AG04450 (cell line): Measurements from ENCODE around the gene CD55. TPM values are rescaled to one million over a fixed set of nuclear protein-coding genes. Genes with fewer than 3 reads are reported as not detected.
A peak's percentile ranks its signal among the peaks of the same experiment; 100 is the strongest.
"Not testable (repeated sequence)": the region's sequence is repeated elsewhere in the genome, so short reads cannot be mapped to it uniquely, and the experiment has no call there.

Experiments used
- CTCF ChIA-PET: fragments of 300-600, 350-600 bp; formaldehyde crosslinking; extraction: SDS; loops from one replicate; lab custom pipeline; 2022; ENCODE audit warnings: antibody characterized with exemption, inconsistent platforms; lab: Charles Lee
- POLR2A ChIA-PET: fragments of 350-600 bp; formaldehyde crosslinking; extraction: SDS; loops from one replicate; lab custom pipeline; 2021; ENCODE audit warnings: antibody characterized with exemption, inconsistent platforms; lab: Yijun Ruan, JAX
- DNase-seq: peaks from one replicate; pipeline ENCODE4 v3.0.0-alpha.2; 2011; ENCODE audit warnings: low read depth, low spot score
- H3K27ac ChIP-seq: one replicate; pipeline ENCODE4 v1.5.1; 2012; ENCODE audit warnings: low read depth, low read length, control low read depth
- H3K27me3 ChIP-seq: one replicate; pipeline ENCODE4 v1.6.0; 2012; ENCODE audit warnings: low read length; ENCODE audit not compliant: control insufficient read depth, insufficient read depth
- H3K4me3 ChIP-seq: 2 replicates; pipeline ENCODE4 v1.5.1; 2011; ENCODE audit warnings: mild to moderate bottlenecking, low read depth, low read length, control low read depth
- H3K9me3 ChIP-seq: 2 replicates; pipeline ENCODE4 v1.5.1; 2012; ENCODE audit warnings: low read length; ENCODE audit not compliant: control insufficient read depth, insufficient read depth
- CTCF ChIP-seq: IDR thresholded peaks from 2 replicates; pipeline ENCODE4 v1.5.1; 2011; ENCODE audit warnings: low read depth, low read length, control low read depth, inconsistent platforms
- polyA plus RNA-seq: library from polyadenylated mRNA; depleted of rRNA; stranded (reverse); fragments of >200 nt; gene quantifications from 2 replicates; pipeline ENCODE4 v1.2.3, GENCODE V29; 2011

CD55 gene
- polyA plus RNA-seq, 1 experiment, result 88.3 TPM

DNA sequence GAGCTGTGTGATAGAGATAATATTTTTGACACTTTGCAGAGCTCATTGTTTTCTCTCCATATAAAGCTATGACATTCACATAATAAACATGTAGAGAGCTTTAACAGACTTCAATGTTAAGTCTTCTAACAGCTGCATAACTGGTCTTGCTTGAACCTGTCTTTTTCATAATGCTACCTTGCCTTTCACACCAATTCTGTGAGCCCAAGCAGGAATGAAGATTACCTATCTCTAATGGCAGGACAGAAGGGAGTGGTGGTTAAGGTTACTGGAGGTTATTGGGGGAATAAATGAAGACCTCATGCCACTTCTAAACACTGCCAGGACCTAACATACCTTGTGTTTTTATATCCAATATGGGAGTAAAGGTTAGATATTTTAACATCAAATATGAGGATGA, 2.3 kb upstream of the CD55 start:
- no peak overlapping the region for H3K27ac ChIP-seq
- CTCF ChIA-PET, result interaction anchor here (0.5 to 1.2 kb wide), 3 partner anchors 84 to 555 kb away, joined by 3 read pairs; no protein-coding TSS in a partner anchor
- TF ChIP-seq CTCF, result no peak
- no peak overlapping the region for H3K4me3 ChIP-seq
- POLR2A ChIA-PET, result no interaction called here
- DNase-seq, result no peak
- H3K9me3 ChIP-seq, result no peaks in the 10 kb centered on the region; the same call in 1 of the 2 replicates
- H3K27me3 ChIP-seq, result no peaks in the 10 kb centered on the region

DNA sequence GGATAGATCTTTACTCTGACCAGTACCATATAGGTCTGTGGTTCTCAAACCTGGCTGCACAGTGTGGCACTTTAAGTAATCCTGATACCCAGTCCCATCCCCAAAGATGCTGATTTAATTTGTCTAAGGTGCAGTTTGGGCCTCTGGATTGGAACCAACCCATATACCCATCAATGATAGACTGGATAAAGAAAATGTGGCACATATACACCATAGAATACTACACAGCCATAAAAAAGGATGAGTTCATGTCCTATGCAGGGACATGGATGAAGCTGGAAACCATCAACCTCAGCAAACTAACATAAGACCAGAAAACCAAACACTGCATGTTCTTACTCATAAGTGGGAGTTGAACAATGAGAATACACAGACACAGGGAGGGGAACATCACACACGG, 1.4 kb upstream of the CD55 start:
- POLR2A ChIA-PET, CTCF ChIA-PET, H3K27me3 ChIP-seq, H3K27ac ChIP-seq, H3K9me3 ChIP-seq, H3K4me3 ChIP-seq, DNase-seq: not testable (repeated sequence)

GRCh38 chr1:207321790-207322645, 540 bp downstream of the CD55 start:
- H3K9me3 ChIP-seq, result no peaks in the 10 kb centered on the region; the same call in 1 of the 2 replicates
- H3K27me3 ChIP-seq, result no peaks in the 10 kb centered on the region
- ChIA-PET POLR2A (interaction anchor here (0.9 to 2.1 kb wide), 6 partner anchors 10 to 177 kb away, joined by 3 to 9 read pairs (median 6); no protein-coding TSS in a partner anchor), CTCF (interaction anchor here (1.4 to 3.1 kb wide), 2 partner anchors 83 to 272 kb away, joined by 7 to 9 read pairs; no protein-coding TSS in a partner anchor)
- no peak for DNase-seq
- no peak overlapping the region for H3K27ac ChIP-seq
- no peak for TF ChIP-seq CTCF
- H3K4me3 ChIP-seq, result peak overlapping the region; percentile 75

- H3K4me3 ChIP-seq, result peak overlapping the region; percentile 14; the same call in 1 of the 2 replicates
These were observed 2.1 kb downstream of the CD55 start for GRCh38 chr1:207323425-207324225.

More at GRCh38 chr1:207323425-207324225, 2.1 kb downstream of the CD55 start:
- CTCF ChIA-PET, result interaction anchor here (1.1 to 3.1 kb wide), 2 partner anchors 73 to 81 kb away, joined by 7 to 9 read pairs; no protein-coding TSS in a partner anchor
- Histone ChIP-seq H3K9me3 (no peaks in the 10 kb centered on the region; the same call in 1 of the 2 replicates), H3K27me3 (no peaks in the 10 kb centered on the region), H3K27ac (no peak overlapping the region)
- no peak for DNase-seq
- TF ChIP-seq CTCF, result no peak
- POLR2A ChIA-PET, result no interaction called here
